Kidney tubule cell (primary cell): ENCODE data around the gene NTRK3.

Experiments used
- DNase-seq: peaks from one replicate; pipeline ENCODE4 v3.0.0-alpha.2; 2018; ENCODE audit warnings: low spot score

NTRK3 gene

GRCh38 chr15:88257311-88258092 is 963 bp upstream of the NTRK3 start:
- no peak for DNase-seq

GRCh38 chr15:88255484-88256278 is 858 bp downstream of the NTRK3 start:
- DNase-seq = peak; percentile 30

- DNase-seq = no peak
These were observed 1.5 kb downstream of the NTRK3 start for GRCh38 chr15:88255087-88255483.

GRCh38 chr15:88252441-88252840 is 4.1 kb downstream of the NTRK3 start:
- no peak for DNase-seq

- no peak for DNase-seq
These were observed 5.7 kb downstream of the NTRK3 start for GRCh38 chr15:88250826-88251225.

GRCh38 chr15:88249220-88249619 is 7.3 kb downstream of the NTRK3 start:
- DNase-seq = no peak

GRCh38 chr15:88247914-88248313 is 8.6 kb downstream of the NTRK3 start:
- no peak for DNase-seq

- peak; percentile 67 for DNase-seq
These were observed 9.7 kb downstream of the NTRK3 start for GRCh38 chr15:88246666-88247446.

- DNase-seq = no peak
These were observed 10.5 kb downstream of the NTRK3 start for GRCh38 chr15:88246081-88246480.

GRCh38 chr15:88243895-88244787 is 12.4 kb downstream of the NTRK3 start:
- DNase-seq = peak; percentile 58

GRCh38 chr15:88242586-88243555 is 13.7 kb downstream of the NTRK3 start:
- no peak for DNase-seq

GRCh38 chr15:88241461-88241860 is 15.1 kb downstream of the NTRK3 start:
- DNase-seq = no peak

GRCh38 chr15:88241060-88241459 is 15.5 kb downstream of the NTRK3 start:
- DNase-seq = no peak

- no peak for DNase-seq
These were observed 16.9 kb downstream of the NTRK3 start for GRCh38 chr15:88239594-88239993.

- peak; percentile 5 for DNase-seq
These were observed 17.7 kb downstream of the NTRK3 start for GRCh38 chr15:88238618-88239430.

- no peak for DNase-seq
These were observed 21.8 kb downstream of the NTRK3 start for GRCh38 chr15:88234711-88235110.

- no peak for DNase-seq
These were observed 22.6 kb downstream of the NTRK3 start for GRCh38 chr15:88233921-88234320.

GRCh38 chr15:88232771-88233201 is 23.8 kb downstream of the NTRK3 start:
- DNase-seq = peak; percentile 42

GRCh38 chr15:88231909-88232644 is 24.5 kb downstream of the NTRK3 start:
- no peak for DNase-seq
